ENCODE data around the gene C9orf152. TPM values are rescaled to one million over a fixed set of nuclear protein-coding genes. Genes with fewer than 3 reads are reported as not detected.

The C9orf152 gene
- total RNA-seq, 3 donors from 2014 or later: 20.4 to 69.4 (median 42.9) TPM

DNA sequence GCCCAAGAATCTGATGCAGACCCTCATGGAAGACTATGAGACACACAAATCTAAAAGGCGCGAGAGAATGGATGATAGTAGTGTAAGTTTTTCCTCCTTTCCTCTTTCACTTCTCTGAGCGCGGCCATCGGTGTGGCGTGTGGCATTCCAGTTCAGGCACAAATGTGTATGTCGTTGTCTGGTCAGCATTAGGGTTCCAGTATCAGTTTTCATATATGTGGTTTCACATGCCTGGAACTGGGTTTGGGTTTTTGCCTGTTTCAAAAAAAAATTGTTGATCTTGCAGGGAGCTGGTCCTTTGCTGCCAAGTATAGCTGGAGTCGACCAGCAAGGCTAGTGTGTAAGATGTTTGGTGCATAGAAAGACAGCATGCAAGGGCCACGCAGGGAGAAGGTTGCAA, 51.5 kb downstream of the C9orf152 start:
- ATAC-seq: no peak
- intact Hi-C loops (cut with DNase I, micrococcal nuclease): loop anchor here in 1 of 2 donors (10.0 kb wide), 1 partner anchor 92 kb away; no protein-coding TSS in a partner anchor
- no peaks in the 10 kb centered on the region for H3K4me1 ChIP-seq (ENCODE audit: low read depth)
- TF ChIP-seq, protein P1, sequence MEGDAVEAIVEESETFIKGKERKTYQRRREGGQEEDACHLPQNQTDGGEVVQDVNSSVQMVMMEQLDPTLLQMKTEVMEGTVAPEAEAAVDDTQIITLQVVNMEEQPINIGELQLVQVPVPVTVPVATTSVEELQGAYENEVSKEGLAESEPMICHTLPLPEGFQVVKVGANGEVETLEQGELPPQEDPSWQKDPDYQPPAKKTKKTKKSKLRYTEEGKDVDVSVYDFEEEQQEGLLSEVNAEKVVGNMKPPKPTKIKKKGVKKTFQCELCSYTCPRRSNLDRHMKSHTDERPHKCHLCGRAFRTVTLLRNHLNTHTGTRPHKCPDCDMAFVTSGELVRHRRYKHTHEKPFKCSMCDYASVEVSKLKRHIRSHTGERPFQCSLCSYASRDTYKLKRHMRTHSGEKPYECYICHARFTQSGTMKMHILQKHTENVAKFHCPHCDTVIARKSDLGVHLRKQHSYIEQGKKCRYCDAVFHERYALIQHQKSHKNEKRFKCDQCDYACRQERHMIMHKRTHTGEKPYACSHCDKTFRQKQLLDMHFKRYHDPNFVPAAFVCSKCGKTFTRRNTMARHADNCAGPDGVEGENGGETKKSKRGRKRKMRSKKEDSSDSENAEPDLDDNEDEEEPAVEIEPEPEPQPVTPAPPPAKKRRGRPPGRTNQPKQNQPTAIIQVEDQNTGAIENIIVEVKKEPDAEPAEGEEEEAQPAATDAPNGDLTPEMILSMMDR (IDR thresholded peaks at IDR 0.05): no peak
- no peak overlapping the region for H3K4me3 ChIP-seq
- H3K9me3 ChIP-seq: no peaks in the 10 kb centered on the region
- no peaks in the 10 kb centered on the region for H3K36me3 ChIP-seq (ENCODE audit: low read depth)
- DNase-seq: no peak

DNA sequence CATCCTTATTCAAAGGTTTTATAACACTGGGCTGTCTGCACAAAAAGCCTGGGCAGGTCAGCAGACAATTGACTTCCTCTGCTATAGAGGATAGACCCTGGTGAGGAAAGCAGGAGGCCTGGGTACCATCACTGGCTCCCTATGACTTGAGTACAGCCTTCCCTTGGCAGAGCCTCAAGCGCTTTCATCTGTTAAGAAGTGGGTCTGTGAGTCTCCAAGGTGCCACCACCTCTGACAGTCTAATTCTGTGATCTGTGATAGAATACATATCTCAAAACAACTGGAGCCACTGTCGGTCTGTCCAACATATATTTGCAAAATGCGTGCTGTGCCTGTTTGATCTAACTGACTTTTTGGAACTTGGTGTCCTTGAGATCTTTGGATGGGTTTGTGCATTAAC, 52.2 kb downstream of the C9orf152 start:
- no peak for ATAC-seq
- TF ChIP-seq, protein P1 (IDR thresholded peaks at IDR 0.05): no peak
- H3K4me1 ChIP-seq (ENCODE audit: low read depth): no peaks in the 10 kb centered on the region
- no peaks in the 10 kb centered on the region for H3K9me3 ChIP-seq
- intact Hi-C loops (cut with DNase I, micrococcal nuclease): loop anchor here in 1 of 2 donors (10.0 kb wide), 1 partner anchor 91 kb away; no protein-coding TSS in a partner anchor
- no peak overlapping the region for H3K4me3 ChIP-seq
- H3K36me3 ChIP-seq (ENCODE audit: low read depth): no peaks in the 10 kb centered on the region
- no peak for DNase-seq

DNA sequence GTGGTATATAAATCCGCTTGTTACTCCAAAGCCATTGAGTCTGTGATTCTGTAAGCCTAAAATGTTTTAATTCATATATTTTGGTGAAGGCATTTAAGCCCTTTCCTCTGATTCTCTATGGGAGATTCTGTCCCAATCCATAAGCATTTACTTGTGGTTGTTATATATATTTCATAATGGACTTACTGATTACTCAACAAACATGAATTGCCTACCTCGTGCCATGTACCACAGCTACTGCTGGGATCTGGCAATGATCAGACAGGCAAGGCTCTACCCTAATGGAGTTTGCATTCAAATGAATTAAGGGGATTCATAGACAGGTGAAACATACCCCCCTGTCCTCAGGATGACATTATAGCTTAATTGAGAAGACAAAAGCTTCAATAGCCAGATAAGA, 54.5 kb downstream of the C9orf152 start:
- Histone ChIP-seq H3K36me3 (ENCODE audit: low read depth) (no peaks in the 10 kb centered on the region), H3K4me3 (no peak overlapping the region), H3K9me3 (no peaks in the 10 kb centered on the region), H3K4me1 (ENCODE audit: low read depth) (no peaks in the 10 kb centered on the region)
- ATAC-seq (no peak), DNase-seq (no peak)
- intact Hi-C loops (cut with DNase I, micrococcal nuclease): loop anchor here (5.0 to 10.0 kb wide), 2 partner anchors 89 to 251 kb away; no protein-coding TSS in a partner anchor
- TF ChIP-seq, protein P1 (IDR thresholded peaks at IDR 0.05): no peak

DNA sequence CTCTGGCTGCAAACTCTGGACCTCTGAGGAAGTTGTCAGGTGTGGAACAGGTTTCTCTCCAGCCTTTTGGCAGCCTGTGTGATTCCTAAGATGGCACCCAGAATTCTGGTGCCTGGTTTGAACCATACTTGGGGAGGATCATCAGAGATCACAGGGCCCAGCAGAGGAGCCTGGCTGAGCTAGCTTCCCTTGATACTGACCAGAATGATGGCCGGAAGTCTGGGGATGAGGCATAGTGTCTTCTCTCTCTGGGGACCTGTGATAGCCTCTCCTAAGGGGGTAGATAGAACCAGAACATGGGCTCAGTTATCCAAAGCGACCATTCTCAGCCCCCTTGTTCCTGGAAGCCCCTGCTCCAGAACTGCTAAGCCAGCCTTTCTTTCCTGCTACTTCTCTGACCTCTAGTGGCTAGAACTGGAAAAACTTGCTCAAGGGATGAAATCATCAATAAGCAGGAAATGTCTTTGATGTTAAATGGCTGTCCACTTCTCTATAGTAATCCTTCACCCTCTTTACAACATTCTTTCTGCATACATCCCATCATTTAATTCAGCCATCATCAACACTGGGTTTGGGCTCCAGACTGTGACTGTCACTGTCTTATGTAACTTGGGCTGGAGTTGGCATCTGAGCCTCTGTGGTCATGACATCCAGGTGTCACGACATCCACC, 55.1 kb downstream of the C9orf152 start:
- H3K9me3 ChIP-seq: no peaks in the 10 kb centered on the region
- TF ChIP-seq, protein P1 (IDR thresholded peaks at IDR 0.05): peak; percentile 20
- H3K4me3 ChIP-seq: no peak overlapping the region
- H3K36me3 ChIP-seq (ENCODE audit: low read depth): no peaks in the 10 kb centered on the region
- intact Hi-C loops (cut with DNase I, micrococcal nuclease): loop anchor here (5.0 to 10.0 kb wide), 2 partner anchors 88 to 251 kb away; no protein-coding TSS in a partner anchor
- ATAC-seq: peak; percentile 47
- peak in 1 of 3 donors; percentile 60 for DNase-seq
- H3K4me1 ChIP-seq (ENCODE audit: low read depth): no peaks in the 10 kb centered on the region

Other genes starting within 250 kb of the C9orf152 start
- 100 to 1,000 TPM; 228 to 441 (median 422) TPM for gene TXN, start 48.3 kb upstream of the C9orf152 start, total RNA-seq
- not detected for gene TXNDC8, start 129.7 kb upstream of the C9orf152 start, total RNA-seq